Cardiac muscle cell (in vitro differentiated cells and primary cell): ENCODE results near the gene HOXA7. TPM values are rescaled to one million over a fixed set of nuclear protein-coding genes. Genes with fewer than 3 reads are reported as not detected.

Experiments
- DNase-seq, 2 donors: peaks; one replicate each; pipeline versions ENCODE4 v3.0.0 to v3.0.0-alpha.2; 2010 to 2017; ENCODE audit warnings: low read depth in 1 of 2, low spot score in 1 of 2
- H3K27ac ChIP-seq: fragments of 200-600 bp; sonication (generic); 2 replicates; pipeline ENCODE4 v1.5.1; 2016
- H3K27me3 ChIP-seq: fragments of 200-600 bp; sonication (generic); 2 replicates; pipeline ENCODE4 v1.6.0; 2016; ENCODE audit warnings: control low read depth
- H3K36me3 ChIP-seq: fragments of 200-600 bp; sonication (generic); 2 replicates; pipeline ENCODE4 v1.5.1; 2016; ENCODE audit warnings: control low read depth
- H3K4me1 ChIP-seq: fragments of 200-600 bp; sonication (generic); 2 replicates; pipeline ENCODE4 v1.8.1; 2017; ENCODE audit warnings: low read depth, mild to moderate bottlenecking, mixed run types
- H3K4me3 ChIP-seq: fragments of 200-600 bp; sonication (generic); 2 replicates; pipeline ENCODE4 v1.5.1; 2016; ENCODE audit warnings: mild to moderate bottlenecking
- H3K9me3 ChIP-seq: fragments of 200-600 bp; sonication (generic); 2 replicates; pipeline ENCODE4 v1.5.1; 2017; ENCODE audit warnings: low read depth, mild to moderate bottlenecking, control low read depth
- polyA plus RNA-seq: library from polyadenylated mRNA; unstranded; fragments of >200 nt; fragmentation: Nextera tagmentation; extraction: Ambion mirVana; gene quantifications from 2 replicates; pipeline ENCODE4 v1.2.1, GENCODE V29; 2016
- total RNA-seq: library from RNA; depleted of rRNA; stranded (reverse); fragments of >200 nt; gene quantifications from 2 replicates; pipeline ENCODE4 v1.2.3, GENCODE V29; 2016
- TF ChIP-seq, protein P1 (sequence below): IDR thresholded peaks from 2 replicates; pipeline ENCODE4 v1.5.1; 2012; ENCODE audit warnings: low read depth, mild to moderate bottlenecking, low read length

Gene HOXA7
- total and polyA plus RNA-seq, 2 experiments from 2014 or later, result not detected

DNA sequence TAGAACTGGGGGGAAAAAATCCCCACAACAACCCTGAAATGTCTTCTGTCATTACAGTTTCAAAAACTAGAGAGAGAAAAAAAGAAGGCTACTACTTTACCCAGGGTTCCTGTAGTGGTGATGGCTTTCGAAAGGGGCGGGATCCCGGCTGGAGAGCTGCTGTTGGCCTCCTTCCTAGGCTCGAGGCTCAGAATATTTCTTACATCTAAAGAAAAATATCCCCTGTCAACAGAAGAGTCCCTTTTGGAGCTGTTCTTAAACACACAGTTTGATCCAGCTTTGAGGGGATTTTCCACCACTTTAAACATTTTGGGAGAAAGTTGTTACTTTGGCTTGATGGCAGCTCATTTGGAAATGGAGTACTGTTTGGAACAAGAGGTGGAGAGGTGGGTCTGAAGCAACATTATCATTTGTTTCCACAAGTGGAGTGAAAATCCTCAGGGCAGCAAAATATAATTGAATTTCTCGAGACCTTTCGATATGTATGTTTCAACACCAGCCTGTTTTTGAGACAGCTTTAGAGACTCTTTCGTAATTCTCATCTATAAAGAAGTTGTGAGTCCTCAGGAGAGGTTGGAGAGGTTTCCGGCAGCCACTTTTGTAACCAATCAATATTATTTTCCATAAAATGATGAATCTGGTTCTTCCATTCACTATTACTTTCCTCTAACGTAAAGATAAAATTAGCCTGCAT lies 38.4 kb upstream of the HOXA7 start:
- Histone ChIP-seq H3K36me3 (no peaks in the 10 kb centered on the region), H3K27ac (no peak overlapping the region), H3K4me3 (no peak overlapping the region), H3K27me3 (peaks cover 98% of the 10 kb centered on the region), H3K4me1 (no peaks in the 10 kb centered on the region), H3K9me3 (no peaks in the 10 kb centered on the region)
- DNase-seq, result no peak
- TF ChIP-seq, protein P1, sequence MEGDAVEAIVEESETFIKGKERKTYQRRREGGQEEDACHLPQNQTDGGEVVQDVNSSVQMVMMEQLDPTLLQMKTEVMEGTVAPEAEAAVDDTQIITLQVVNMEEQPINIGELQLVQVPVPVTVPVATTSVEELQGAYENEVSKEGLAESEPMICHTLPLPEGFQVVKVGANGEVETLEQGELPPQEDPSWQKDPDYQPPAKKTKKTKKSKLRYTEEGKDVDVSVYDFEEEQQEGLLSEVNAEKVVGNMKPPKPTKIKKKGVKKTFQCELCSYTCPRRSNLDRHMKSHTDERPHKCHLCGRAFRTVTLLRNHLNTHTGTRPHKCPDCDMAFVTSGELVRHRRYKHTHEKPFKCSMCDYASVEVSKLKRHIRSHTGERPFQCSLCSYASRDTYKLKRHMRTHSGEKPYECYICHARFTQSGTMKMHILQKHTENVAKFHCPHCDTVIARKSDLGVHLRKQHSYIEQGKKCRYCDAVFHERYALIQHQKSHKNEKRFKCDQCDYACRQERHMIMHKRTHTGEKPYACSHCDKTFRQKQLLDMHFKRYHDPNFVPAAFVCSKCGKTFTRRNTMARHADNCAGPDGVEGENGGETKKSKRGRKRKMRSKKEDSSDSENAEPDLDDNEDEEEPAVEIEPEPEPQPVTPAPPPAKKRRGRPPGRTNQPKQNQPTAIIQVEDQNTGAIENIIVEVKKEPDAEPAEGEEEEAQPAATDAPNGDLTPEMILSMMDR, result no peak

DNA sequence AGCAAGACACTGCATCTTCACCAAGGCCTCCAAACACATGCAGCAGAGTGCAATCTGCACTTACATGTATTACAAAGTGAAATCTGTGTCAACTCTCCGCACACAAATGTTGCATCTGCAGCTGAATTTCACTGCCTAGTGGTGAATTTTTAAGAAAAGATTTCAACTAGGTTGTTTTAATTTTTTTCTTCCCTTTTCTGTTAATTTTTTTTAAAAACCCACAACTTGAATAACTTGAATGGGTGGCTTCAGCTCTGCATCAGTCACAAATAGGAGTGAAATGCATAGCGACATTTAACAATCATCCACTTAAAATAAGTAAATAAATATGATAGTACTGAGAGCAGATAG lies 37.5 kb upstream of the HOXA7 start:
- TF ChIP-seq, protein P1, result no peak
- Histone ChIP-seq H3K4me3 (no peak overlapping the region), H3K9me3 (no peaks in the 10 kb centered on the region), H3K27me3 (peaks cover 100% of the 10 kb centered on the region), H3K36me3 (no peaks in the 10 kb centered on the region), H3K27ac (no peak overlapping the region), H3K4me1 (no peaks in the 10 kb centered on the region)
- no peak for DNase-seq

DNA sequence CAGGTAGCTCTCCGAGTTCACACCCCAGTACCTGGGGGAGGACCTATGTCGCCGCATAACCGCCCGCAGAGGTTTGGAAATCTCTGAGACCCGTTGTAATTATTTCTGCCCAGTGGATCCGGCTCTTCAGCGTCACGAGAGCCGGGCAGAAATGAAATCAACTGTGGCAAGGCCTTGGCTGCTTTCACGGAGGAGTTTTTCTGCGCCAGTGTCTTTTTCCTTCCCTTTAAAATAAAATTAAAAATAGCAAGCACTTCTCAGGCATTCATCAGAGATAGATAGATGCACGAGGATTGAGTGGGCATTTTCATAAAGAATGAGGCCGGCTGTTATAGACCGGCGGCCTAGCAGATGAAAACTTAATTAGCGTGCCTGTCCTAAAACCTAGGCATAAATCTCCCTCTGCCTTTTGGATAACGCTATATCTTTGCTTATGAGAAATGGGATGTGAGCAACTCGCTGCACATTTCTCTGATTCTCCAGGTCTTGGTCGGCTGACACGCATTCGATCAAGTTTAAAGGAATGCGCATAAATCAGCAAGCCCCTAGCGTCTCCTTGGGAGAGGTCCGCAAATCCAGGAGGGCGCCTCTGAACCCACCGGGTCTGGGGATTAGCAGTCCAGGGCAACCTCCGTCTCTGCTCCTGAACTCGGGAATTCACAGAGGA lies 37.0 kb upstream of the HOXA7 start:
- Histone ChIP-seq H3K27ac (no peak overlapping the region), H3K36me3 (no peaks in the 10 kb centered on the region), H3K4me1 (no peaks in the 10 kb centered on the region), H3K4me3 (no peak overlapping the region), H3K9me3 (no peaks in the 10 kb centered on the region), H3K27me3 (peaks cover 100% of the 10 kb centered on the region)
- no peak for DNase-seq
- TF ChIP-seq, protein P1, result no peak

DNA sequence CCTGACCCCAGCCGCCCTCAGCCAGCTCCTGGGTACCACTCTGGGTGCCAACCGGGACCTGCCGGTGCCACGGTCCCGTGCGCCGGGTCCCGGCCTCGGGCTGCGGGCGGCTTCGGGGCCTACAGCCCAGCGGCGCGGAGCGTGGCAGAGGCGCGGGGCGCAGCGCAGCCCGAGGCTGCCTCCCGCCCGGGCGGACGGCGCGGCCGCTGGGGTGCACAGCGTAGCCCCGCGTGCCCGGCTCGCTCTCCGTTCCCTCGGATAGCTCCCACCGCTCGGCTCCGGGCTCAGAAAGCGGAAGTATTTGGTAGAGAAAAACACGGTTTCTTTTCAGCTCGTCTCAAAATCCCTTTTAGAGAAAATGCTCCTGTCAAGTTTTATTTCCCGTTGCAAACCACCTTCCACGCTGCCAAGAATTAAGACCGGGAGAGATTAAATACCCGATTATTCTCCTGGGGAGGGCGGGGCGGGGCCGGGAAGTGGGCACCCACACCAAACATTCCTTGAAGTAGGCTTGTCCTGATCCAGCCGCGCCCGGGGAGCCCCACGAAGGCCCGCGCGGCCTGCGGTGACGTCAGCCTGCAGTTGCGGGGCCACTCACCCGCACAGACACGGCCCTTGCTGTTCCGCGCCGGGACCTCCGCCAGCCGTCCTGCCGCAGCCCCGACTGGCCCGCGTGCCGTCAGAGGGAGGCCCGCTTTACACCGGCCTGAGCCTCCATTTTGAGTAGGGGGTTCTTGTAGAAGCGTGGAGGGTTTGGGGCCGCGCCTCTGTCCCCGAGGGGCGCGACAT lies 36.3 kb upstream of the HOXA7 start:
- TF ChIP-seq, protein P1, result no peak
- Histone ChIP-seq H3K27ac (no peak overlapping the region), H3K27me3 (peaks cover 100% of the 10 kb centered on the region), H3K9me3 (no peaks in the 10 kb centered on the region), H3K4me3 (no peak overlapping the region), H3K4me1 (no peaks in the 10 kb centered on the region), H3K36me3 (no peaks in the 10 kb centered on the region)
- no peak for DNase-seq

DNA sequence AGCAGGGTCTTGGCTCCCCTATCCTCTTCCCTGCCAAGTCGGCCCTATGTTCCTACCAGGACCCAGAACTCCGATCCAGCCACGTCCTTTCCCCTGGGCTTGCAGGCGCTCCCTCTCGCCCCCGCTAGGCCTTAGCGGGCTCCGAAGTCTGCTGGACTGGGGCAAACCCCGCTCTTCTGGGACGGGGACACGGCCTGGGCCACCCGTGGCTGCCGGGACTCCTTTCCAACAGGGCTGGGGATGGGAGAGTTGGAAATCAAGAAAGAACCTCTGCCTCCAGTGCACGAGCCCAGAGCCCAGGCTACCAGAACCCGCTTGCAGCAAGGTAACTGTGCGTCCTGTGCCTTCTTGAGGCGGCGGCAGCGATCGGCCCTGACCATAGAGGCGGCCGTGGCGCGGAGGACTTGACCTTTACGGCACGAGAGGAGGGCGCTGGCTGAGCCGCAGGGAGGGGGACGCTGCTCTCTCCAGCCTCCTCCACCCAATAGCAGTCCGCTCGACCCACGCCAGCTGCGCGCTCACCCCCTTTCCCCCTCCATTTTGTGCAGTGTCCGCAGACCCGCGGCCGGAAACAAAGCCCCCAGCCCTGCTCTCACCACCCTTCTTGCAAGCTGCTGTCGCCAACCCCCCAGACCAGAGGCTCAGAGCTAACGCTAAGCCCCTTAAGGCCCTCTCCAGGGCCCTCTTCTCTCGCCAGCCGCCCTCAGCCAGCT lies 35.5 kb upstream of the HOXA7 start:
- Histone ChIP-seq H3K27me3 (peaks cover 100% of the 10 kb centered on the region), H3K9me3 (no peaks in the 10 kb centered on the region), H3K36me3 (no peaks in the 10 kb centered on the region), H3K4me1 (no peaks in the 10 kb centered on the region), H3K4me3 (no peak overlapping the region), H3K27ac (no peak overlapping the region)
- TF ChIP-seq, protein P1, result no peak
- DNase-seq, result no peak
